ENCODE measurements around the gene CYBA. TPM values are rescaled to one million over a fixed set of nuclear protein-coding genes. Genes with fewer than 3 reads are reported as not detected.

The CYBA gene
- polyA plus RNA-seq, 5 donors, result 47.8 to 149 (median 69.4) TPM

GRCh38 chr16:88649924-88650748 lies 717 bp downstream of the CYBA start:
- DNase-seq, result peak in 1 of 2 donors; percentile 42

DNA sequence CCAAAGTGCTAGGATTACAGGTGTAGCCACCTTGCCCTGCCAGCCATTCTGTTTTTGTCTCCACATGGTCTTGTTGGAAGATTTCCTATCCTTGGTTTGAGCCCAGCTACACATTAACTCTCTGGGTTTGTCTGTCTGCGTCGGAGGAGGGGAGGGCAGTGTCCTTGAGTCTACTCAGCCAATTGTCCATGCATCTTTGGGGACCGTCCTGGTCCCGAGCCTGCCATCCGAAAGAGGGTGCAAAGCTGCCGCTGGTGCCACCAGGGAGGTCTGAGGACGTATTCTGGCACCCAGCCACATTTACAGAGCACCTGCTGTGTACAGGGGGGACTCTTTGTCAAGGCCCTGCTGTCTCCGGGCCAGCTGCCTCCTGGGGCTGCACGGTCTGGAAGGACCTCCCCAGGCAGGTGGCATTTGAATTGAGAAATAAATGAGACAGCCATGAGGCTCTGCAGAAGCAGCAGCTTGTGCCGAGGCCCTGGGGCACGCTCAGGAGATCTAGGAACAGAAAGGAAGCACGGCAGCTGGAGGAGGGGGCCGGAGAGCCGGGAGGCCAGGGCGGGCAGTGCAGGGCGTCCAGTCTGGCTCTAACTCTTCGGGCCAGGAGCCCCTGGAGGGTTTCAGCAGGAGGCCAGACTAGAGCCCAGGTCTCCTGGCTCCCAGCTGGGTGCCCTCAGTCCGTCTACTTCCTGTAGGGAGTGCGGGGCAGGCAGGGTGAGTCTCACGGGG lies 1.5 kb downstream of the CYBA start:
- DNase-seq, result no peak

DNA sequence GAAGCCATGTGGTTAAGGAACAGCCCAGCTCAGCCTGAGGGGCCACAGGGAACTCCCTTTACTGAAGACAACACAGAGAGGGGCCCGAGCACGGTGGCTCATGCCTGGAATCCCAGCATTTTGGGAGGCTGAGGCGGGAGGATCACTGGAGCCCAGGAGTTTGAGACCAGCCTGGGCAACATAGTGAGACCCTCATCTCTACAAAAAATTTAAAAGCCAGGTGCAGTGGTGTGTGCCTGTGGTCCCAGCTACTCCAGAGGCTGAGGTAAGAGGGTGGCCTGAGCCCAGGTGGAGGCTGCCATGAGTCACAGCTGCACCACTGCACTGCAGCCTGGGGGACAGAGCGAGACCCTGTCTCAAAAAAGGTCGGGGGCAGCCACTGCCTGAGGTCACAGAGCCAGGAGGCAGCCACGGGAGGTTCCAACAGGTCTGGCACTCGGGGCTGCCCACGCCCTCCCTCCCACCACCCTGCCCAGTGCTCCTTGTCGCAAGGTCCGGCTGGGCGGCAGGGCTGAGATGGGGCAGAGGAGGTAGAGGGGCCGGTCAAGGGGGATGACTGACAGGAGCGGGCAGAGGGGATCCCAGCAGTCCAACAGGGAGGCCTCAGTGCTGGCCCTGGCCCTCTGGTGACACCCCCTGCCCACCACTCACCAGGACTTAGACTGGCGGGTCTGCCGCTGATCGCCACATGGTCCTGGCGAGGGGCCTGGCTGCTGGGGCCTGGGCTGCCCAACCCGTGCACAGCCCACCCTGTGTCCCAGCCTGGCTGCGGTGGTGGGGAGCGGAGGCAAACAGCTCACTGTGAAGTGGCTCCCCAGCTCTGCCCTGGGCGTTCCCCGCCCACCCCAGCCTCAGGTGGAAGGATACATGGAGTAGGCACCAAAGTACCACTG lies 3.4 kb downstream of the CYBA start:
- DNase-seq, result no peak

DNA sequence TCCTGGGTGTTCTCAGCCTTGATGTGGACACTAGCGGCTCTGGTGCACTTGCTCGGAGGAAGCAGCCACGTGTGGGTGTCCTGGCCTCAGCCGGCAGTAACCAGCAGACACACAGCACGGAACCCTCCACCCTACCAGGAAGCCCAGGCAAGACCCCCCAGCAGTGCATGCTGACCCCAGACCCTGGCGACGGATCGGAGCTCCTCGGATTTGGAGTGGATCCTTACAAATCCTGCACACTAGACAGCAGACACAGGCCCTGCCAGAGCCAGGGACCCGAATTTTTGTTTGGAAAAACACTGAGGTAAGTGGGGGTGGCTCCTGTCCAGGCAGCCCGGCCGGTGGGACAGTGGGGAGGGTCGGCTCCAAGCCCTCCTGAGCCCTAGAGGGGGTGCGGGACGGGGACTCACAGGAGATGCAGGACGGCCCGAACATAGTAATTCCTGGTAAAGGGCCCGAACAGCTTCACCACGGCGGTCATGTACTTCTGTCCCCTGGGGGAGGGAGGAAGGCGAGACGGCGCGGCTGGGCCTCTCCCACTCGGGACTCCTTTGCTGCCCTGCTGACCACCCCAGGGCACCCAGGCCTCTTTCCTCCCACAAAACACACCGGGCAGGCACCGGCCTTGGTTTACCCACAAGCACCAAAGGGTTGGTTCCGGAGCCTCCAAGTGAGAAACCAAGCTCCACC lies 4.4 kb downstream of the CYBA start:
- no peak for DNase-seq

DNA sequence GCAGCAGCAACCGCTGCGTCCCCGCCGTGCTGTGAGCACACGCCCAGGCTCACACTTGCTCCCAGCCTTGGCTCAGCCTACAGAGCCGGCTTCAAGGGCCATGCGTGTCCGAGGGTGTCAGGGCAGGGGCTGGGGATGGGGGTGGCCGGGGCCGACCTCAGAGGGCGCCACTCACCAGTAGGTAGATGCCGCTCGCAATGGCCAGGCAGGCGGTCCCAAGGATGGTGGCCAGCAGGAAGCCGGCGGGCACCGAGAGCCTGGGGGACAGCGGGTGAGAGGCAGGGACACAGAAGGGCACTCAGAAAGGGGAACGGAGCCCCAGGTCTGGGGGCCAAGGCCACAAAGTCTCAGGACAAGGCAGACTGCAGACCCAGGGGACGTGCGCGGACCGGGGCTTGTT lies 4.9 kb downstream of the CYBA start:
- DNase-seq, result no peak

- no peak for DNase-seq
Measured at GRCh38 chr16:88645455-88645854, 5.4 kb downstream of the CYBA start.

GRCh38 chr16:88643644-88643932 lies 7.3 kb downstream of the CYBA start:
- no peak for DNase-seq

- DNase-seq, result no peak
Measured at GRCh38 chr16:88642881-88643643, 7.8 kb downstream of the CYBA start.

GRCh38 chr16:88640498-88641247 lies 10.2 kb downstream of the CYBA start:
- DNase-seq, result no peak

GRCh38 chr16:88640039-88640495 lies 10.8 kb downstream of the CYBA start:
- DNase-seq, result no peak

DNA sequence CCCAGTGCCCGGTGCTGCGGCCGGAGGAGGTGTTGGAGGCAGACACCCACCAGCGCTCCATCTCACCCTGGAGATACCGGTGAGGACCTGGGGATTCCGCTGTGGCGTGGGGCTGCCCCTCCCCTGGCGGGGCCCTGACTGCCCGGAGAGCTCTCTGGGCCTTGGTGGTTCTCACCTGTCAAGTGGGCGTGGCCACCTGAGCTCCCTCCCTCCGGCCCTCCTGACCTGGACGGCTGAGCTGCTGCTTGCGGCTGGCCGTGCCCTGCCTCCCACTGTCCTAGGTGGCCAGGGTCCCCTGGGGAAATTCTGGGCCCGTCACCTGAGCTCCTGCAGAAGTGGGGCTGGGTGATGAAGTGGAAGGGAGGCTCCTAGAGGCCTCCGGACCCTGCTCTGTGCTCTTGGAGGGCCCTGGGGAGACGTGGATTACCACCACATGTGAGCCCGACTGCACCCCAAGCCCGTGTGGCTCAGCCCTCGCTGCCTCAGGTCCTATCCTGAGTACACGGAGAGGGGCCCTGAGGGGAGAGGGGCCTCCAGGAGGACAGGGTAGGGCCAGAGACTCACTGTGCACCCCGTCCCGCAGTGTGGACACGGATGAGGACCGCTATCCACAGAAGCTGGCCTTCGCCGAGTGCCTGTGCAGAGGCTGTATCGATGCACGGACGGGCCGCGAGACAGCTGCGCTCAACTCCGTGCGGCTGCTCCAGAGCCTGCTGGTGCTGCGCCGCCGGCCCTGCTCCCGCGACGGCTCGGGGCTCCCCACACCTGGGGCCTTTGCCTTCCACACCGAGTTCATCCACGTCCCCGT lies 11.4 kb downstream of the CYBA start:
- no peak for DNase-seq

- no peak for DNase-seq
Measured at GRCh38 chr16:88638323-88639230, 12.3 kb downstream of the CYBA start, which contains the start of gene IL17C. Gene IL17C, plus strand, starts transcription at chr16:88638572. Its CDS starts 70 bp downstream, at chr16:88638642.

GRCh38 chr16:88636488-88637265 lies 14.2 kb downstream of the CYBA start:
- DNase-seq, result no peak

- DNase-seq, result no peak
Measured at GRCh38 chr16:88635671-88636319, 15.1 kb downstream of the CYBA start.

GRCh38 chr16:88634994-88635670 lies 15.7 kb downstream of the CYBA start:
- no peak for DNase-seq
